GM12872 (cell line): ENCODE measurements around the gene PYGM.

Experiments
- TF ChIP-seq, protein P1 (sequence below): IDR thresholded peaks from 3 replicates; pipeline ENCODE4 v1.5.1; 2011; ENCODE audit warnings: low read depth, mild to moderate bottlenecking, low read length, moderate library complexity; ENCODE audit not compliant: insufficient read depth

The PYGM gene

GRCh38 chr11:64728757-64729365, 30.9 kb downstream of the PYGM start:
- TF ChIP-seq, protein P1, sequence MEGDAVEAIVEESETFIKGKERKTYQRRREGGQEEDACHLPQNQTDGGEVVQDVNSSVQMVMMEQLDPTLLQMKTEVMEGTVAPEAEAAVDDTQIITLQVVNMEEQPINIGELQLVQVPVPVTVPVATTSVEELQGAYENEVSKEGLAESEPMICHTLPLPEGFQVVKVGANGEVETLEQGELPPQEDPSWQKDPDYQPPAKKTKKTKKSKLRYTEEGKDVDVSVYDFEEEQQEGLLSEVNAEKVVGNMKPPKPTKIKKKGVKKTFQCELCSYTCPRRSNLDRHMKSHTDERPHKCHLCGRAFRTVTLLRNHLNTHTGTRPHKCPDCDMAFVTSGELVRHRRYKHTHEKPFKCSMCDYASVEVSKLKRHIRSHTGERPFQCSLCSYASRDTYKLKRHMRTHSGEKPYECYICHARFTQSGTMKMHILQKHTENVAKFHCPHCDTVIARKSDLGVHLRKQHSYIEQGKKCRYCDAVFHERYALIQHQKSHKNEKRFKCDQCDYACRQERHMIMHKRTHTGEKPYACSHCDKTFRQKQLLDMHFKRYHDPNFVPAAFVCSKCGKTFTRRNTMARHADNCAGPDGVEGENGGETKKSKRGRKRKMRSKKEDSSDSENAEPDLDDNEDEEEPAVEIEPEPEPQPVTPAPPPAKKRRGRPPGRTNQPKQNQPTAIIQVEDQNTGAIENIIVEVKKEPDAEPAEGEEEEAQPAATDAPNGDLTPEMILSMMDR, result no peak

GRCh38 chr11:64726867-64727530, 32.8 kb downstream of the PYGM start:
- TF ChIP-seq, protein P1, result no peak

DNA sequence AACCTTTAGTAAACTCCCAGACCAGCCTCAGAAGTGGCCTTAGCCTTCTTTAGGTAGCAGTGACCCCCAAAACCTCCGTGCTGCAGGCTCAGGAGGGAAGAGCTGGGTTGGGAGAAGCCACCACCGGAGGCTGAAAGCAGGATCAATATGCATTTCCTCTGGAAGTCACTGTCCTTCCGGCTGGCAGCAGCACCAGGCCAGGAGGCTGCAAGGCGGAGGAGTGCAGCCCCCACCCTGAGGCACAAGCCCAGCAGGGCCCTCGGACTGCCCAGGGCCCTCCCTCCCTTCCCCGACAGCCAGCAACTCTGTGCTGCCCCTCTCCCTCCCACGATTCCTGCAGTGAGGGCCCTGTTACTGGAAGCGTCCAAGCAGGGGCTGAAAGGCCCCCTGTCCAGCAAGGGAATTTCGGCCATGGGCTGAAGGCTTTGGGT, 33.5 kb downstream of the PYGM start:
- TF ChIP-seq, protein P1, result no peak

- TF ChIP-seq, protein P1, result no peak
These were observed 34.8 kb downstream of the PYGM start for GRCh38 chr11:64724863-64725532.

- TF ChIP-seq, protein P1, result no peak
These were observed 35.6 kb downstream of the PYGM start for GRCh38 chr11:64723907-64724862.

GRCh38 chr11:64723117-64723906, 36.5 kb downstream of the PYGM start, which contains the start of gene NRXN2:
Gene NRXN2 (minus strand): TSS chr11:64723197. CDS start chr11:64713699, 9,498 bp downstream.
- TF ChIP-seq, protein P1, result peak; percentile 93
